ENCODE measurements around the gene NUP155.

GRCh38 chr5:37412515-37412914 lies 41.6 kb upstream of the NUP155 start:
- TF ChIP-seq EZH2phosphoT487 (IDR thresholded peaks at IDR 0.05) (no peak), CTCF (IDR thresholded peaks at IDR 0.05) (no peak)
